Activated CD8-positive, alpha-beta memory T cell treated with anti-CD3 and anti-CD28 coated beads, Interleukin-2, amount 10 ng/mL, durations not matched to agents 7 days and 5 days (primary cell): ENCODE measurements around the gene ARHGAP45. TPM values are rescaled to one million over a fixed set of nuclear protein-coding genes. Genes with fewer than 3 reads are reported as not detected.
A peak's percentile ranks its signal among the peaks of the same experiment; 100 is the strongest.

Experiments used
- ATAC-seq: fragments of 150-1000 bp; cut with Tn5 transposase; one replicate; pipeline ENCODE4 v1.10.0; 2021; ENCODE audit warnings: moderate library complexity
- CTCF ChIA-PET: fragments of 350-600 bp; sonication (Branson Sonifier 250); formaldehyde crosslinking; loops from one replicate; lab custom pipeline; 2021; ENCODE audit warnings: antibody characterized with exemption; lab: Charles Lee
- DNase-seq: peaks from one replicate; pipeline ENCODE4 v3.0.0-alpha.2; 2020
- H3K27ac Mint-ChIP-seq: one replicate; pipeline ENCODE4 v1.8.0; 2021; ENCODE audit warnings: mild to moderate bottlenecking, mixed read lengths
- H3K27me3 Mint-ChIP-seq: one replicate; pipeline ENCODE4 v1.8.0; 2021; ENCODE audit warnings: mixed read lengths
- H3K36me3 Mint-ChIP-seq: one replicate; pipeline ENCODE4 v1.8.0; 2021; ENCODE audit warnings: mild to moderate bottlenecking, mixed read lengths
- H3K4me1 Mint-ChIP-seq: one replicate; pipeline ENCODE4 v1.8.0; 2021; ENCODE audit warnings: mixed read lengths
- H3K4me3 Mint-ChIP-seq: one replicate; pipeline ENCODE4 v1.8.0; 2021; ENCODE audit warnings: mild to moderate bottlenecking, moderate library complexity, mixed read lengths
- H3K9me3 Mint-ChIP-seq: one replicate; pipeline ENCODE4 v1.8.0; 2022; ENCODE audit warnings: low read depth, mixed read lengths
- total RNA-seq, 2 experiments: library from RNA; stranded (reverse); gene quantifications; one replicate each; pipeline ENCODE4 v1.2.3, GENCODE V29; 2021

The ARHGAP45 gene
- total RNA-seq, 2 experiments from 2014 or later: 361 to 481 TPM

DNA sequence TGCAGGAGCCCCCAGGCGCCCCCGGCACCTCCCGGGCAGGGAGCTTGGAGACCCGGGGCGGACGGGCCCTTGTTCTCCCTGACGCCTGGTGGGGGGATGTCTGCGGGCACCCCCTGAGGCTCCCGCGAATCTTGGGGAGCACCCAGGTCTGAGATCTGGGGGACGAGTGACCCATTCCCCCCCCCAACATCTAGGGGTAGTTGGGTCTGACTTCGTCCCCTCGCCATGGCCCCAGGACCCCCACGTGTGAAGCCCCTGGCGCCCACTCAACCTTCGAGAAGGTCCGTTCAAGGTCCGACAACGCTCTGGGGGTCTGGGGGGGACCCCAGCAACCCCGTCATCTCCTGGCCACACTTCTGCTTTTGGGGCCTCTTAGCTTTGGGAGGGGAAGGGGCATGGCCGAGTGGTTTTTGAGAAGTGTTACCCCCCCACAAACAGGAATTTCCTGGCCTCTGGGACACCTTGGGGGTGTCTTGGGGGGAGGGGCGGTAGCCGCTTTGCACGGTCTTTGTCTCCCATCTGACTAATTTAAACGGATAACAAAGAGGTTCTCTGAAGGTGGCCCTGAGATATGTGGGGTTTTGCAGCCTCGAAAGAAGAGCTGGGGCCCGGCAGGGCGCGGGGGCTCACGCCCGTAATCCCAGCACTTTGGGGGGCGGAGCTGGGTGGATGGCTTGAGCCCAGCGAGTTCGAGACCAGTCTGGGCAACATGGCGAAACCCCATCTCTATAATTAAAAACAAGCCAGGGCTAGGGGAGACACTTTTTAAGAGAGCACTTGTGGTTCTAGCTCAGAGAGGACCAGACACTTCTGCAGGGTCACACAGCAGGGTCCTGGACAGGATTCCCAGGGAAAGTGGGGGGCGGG, 40.0 kb upstream of the ARHGAP45 start:
- peak; percentile 64 for DNase-seq
- Mint-ChIP-seq H3K4me3 (peak overlapping the region; percentile 91), H3K36me3 (peaks cover 10% of the 10 kb centered on the region), H3K4me1 (peaks cover 25% of the 10 kb centered on the region), H3K9me3 (no peaks in the 10 kb centered on the region), H3K27me3 (no peaks in the 10 kb centered on the region), H3K27ac (peak overlapping the region; percentile 90)
- peak; percentile 11 for ATAC-seq
- CTCF ChIA-PET: interaction anchor here (0.6 to 8.5 kb wide), 16 partner anchors 8 to 239 kb away, joined by 3 to 76 read pairs (median 4); partner anchors contain the start of genes ABCA7 and ARHGAP45

DNA sequence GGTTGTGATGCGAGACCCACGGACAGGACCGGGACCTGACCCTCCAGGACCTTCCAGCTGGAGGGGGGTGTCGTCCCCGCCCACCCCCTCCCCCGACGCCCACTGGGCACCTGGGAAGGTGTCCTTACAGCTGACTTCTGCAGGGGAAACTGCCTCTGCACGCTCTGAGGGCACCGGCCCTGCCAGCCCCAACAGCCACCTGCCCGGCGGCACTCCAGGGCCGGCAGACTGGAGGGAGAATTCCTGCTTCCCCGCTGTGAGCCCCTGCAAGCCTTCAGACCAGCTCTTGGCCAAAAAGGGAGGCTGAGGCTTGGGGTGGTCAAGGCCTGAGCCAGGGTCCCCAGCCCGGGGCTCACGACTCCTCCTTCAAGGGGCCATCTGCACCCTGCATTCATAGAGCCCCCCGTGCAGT, 39.3 kb upstream of the ARHGAP45 start:
- H3K4me3 Mint-ChIP-seq: peak overlapping the region; percentile 91
- peak overlapping the region; percentile 90 for H3K27ac Mint-ChIP-seq
- peaks cover 16% of the 10 kb centered on the region for H3K36me3 Mint-ChIP-seq
- DNase-seq: no peak
- CTCF ChIA-PET: interaction anchor here (0.6 to 8.5 kb wide), 13 partner anchors 9 to 239 kb away, joined by 3 to 76 read pairs (median 4); partner anchors contain the start of genes ABCA7 and ARHGAP45
- peaks cover 28% of the 10 kb centered on the region for H3K4me1 Mint-ChIP-seq
- H3K27me3 Mint-ChIP-seq: no peaks in the 10 kb centered on the region
- H3K9me3 Mint-ChIP-seq: no peaks in the 10 kb centered on the region
- ATAC-seq: peak; percentile 28

DNA sequence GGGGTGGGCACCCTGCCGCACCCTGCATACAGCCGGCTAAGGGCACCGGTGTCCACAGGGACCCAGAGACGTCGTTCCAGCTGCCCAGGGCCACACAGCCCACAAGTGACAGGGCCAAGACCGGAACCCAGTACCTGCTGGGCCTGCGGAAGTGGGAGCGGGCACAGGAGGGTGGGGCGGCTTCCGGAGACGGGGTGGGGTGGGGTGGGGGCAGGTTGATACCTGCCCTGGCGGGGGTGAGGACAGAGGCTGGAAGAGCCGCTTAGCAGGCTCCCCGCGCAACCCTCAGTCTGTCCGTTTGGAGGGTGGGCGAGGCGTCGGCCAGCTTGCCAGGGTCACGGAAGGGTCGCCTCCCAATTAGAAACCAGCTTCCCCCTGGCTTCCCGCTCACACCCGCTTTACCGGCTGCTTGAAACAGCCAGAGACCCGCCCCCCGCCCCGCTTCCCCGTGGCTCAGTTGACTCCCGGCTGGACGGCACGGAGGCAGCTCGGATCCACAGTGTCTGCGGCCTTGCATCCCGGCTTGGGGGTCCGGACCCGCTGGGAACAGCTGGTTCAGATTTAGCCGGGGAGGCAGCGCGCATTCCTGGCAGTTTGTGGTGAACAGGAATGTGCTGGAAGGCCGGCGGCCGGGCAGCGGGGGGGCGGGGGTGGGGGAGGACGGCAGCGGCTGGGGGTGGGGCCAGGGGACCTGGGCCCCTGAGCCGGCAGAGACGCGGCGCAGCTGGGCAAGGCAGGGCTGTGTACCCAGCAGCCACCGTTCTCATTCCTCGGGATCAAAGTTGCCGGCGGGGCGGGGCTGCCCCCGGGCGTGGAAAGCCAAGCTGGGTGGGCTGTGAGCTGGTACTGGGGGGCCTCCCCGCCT, 38.7 kb upstream of the ARHGAP45 start:
- peaks cover 21% of the 10 kb centered on the region for H3K36me3 Mint-ChIP-seq
- H3K9me3 Mint-ChIP-seq: no peaks in the 10 kb centered on the region
- CTCF ChIA-PET: interaction anchor here (0.7 to 8.5 kb wide), 14 partner anchors 8 to 238 kb away, joined by 3 to 76 read pairs (median 4); partner anchors contain the start of genes ABCA7 and ARHGAP45
- ATAC-seq (peak; percentile 45), DNase-seq (peak; percentile 83)
- peak overlapping the region; percentile 91 for H3K4me3 Mint-ChIP-seq
- no peaks in the 10 kb centered on the region for H3K27me3 Mint-ChIP-seq
- H3K27ac Mint-ChIP-seq: peak overlapping the region; percentile 81
- peaks cover 31% of the 10 kb centered on the region for H3K4me1 Mint-ChIP-seq

DNA sequence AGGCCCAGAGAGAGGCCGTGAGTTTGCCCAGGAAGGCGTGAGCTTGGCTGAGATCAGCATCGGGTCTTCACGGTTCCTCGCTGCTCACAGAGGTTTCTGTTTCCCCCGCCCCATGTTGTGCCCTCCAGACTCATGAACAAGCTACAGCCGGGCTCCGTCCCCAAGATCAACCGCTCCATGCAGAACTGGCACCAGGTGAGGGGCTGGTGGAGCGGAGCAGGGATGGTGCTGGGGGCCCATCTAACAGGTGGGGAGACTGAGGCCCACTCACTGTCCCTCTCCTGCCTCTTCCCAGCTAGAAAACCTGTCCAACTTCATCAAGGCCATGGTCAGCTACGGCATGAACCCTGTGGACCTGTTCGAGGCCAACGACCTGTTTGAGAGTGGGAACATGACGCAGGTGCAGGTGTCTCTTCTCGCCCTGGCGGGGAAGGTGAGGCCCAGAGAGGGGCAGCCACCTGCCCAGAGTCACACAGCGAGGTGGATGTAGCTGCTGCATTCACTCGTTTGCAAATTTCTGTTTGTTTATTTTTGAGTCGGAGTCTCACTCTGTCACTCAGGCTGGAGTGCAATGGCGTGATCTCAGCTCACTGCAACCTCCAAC, 34.6 kb upstream of the ARHGAP45 start:
- CTCF ChIA-PET: interaction anchor here (1.0 to 8.5 kb wide), 4 partner anchors 7 to 45 kb away, joined by 3 to 76 read pairs (median 5); partner anchors contain the start of gene ABCA7
- Mint-ChIP-seq H3K4me1 (peaks cover 46% of the 10 kb centered on the region), H3K4me3 (no peak overlapping the region), H3K27ac (no peak overlapping the region), H3K36me3 (peaks cover 35% of the 10 kb centered on the region), H3K27me3 (no peaks in the 10 kb centered on the region), H3K9me3 (no peaks in the 10 kb centered on the region)
- DNase-seq (no peak), ATAC-seq (no peak)

DNA sequence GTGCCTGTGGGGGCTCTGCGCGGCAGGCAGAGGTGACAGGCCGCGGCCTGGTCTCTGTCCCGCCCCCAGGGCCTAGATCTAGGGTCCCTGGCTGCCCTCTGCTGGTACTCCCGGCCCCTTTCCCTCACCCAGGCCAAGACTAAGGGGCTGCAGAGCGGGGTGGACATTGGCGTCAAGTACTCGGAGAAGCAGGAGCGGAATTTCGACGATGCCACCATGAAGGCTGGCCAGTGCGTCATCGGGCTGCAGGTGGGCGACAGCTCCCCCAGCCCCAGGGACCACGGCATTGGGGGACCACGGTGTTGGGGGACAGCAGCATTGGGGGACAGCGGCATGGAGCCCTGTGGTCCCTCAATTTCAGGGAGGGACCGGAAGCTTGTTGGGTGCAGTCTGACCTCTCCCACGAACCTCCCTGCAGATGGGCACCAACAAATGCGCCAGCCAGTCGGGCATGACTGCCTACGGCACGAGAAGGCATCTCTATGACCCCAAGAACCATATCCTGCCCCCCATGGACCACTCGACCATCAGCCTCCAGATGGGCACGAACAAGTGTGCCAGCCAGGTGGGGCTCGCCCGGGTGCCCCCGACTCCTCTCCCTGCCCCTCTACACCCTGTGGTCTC, 30.9 kb upstream of the ARHGAP45 start:
- DNase-seq (no peak), ATAC-seq (no peak)
- Mint-ChIP-seq H3K27ac (peak overlapping the region; percentile 49), H3K9me3 (no peaks in the 10 kb centered on the region), H3K36me3 (peaks cover 38% of the 10 kb centered on the region), H3K4me3 (no peak overlapping the region), H3K27me3 (no peaks in the 10 kb centered on the region), H3K4me1 (peaks cover 58% of the 10 kb centered on the region)
- CTCF ChIA-PET: interaction anchor here (1.0 to 8.5 kb wide), 5 partner anchors 8 to 208 kb away, joined by 3 to 76 read pairs (median 7); partner anchors contain the start of genes ARHGAP45 and CNN2

DNA sequence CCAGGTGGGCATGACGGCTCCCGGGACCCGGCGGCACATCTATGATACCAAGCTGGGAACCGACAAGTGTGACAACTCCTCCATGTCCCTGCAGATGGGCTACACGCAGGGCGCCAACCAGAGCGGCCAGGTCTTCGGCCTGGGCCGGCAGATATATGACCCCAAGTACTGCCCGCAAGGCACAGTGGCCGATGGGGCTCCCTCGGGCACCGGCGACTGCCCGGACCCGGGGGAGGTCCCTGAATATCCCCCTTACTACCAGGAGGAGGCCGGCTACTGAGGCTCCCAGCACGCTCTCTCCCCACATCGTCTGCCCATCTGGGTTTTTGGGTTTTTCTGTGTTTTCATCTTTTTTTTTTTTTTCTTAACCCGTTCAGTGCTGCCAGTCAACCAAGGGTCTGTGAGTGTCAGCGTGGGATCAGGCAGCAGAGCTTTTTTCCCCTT, 29.3 kb upstream of the ARHGAP45 start:
- Mint-ChIP-seq H3K9me3 (no peaks in the 10 kb centered on the region), H3K27me3 (no peaks in the 10 kb centered on the region), H3K4me1 (peaks cover 59% of the 10 kb centered on the region), H3K36me3 (peaks cover 32% of the 10 kb centered on the region), H3K27ac (peak overlapping the region; percentile 79), H3K4me3 (peak overlapping the region; percentile 50)
- CTCF ChIA-PET: interaction anchor here (0.9 to 8.5 kb wide), 13 partner anchors 10 to 229 kb away, joined by 3 to 76 read pairs (median 3); partner anchors contain the start of genes ARHGAP45, CNN2, RNU6-2 and TMEM259
- DNase-seq (no peak), ATAC-seq (no peak)

DNA sequence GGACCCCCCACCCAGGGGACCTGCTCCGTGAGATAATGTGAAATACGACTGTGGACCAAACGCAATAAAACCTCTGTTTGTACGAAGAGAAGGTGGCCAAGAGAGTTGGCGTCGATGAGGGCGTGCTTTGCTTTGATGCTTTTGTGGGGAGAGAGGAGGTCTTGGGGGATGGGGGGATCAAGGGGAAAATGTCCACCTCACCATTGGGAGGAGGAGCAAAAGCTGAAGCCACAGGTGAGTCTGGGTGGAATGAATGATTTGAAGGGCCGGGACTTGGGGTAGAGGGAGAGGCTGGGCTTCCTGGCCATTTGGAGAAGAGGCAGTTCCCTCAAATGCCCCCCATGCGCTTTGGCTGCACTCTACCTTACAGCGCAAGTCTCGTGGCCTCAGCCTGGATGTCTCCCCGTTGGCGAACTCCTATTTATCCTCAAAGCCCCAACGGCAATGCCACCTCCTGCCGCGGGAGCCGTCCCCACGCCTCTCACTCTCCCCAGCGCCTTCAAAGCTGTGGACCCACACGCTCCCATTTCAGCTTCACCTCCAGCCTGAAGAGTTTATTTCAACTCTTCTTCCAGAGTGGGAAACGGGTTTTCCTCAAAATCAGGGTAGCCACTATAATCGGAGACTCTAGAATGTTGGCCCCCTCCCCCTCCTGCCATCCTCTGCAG, 27.9 kb upstream of the ARHGAP45 start:
- no peak for DNase-seq
- H3K36me3 Mint-ChIP-seq: peaks cover 25% of the 10 kb centered on the region
- peak overlapping the region; percentile 79 for H3K27ac Mint-ChIP-seq
- H3K4me1 Mint-ChIP-seq: peaks cover 53% of the 10 kb centered on the region
- no peaks in the 10 kb centered on the region for H3K9me3 Mint-ChIP-seq
- peak overlapping the region; percentile 93 for H3K4me3 Mint-ChIP-seq
- CTCF ChIA-PET: interaction anchor here (1.0 to 8.5 kb wide), 12 partner anchors 11 to 228 kb away, joined by 3 to 76 read pairs (median 5); partner anchors contain the start of genes ARHGAP45, CNN2, RNU6-2 and TMEM259
- H3K27me3 Mint-ChIP-seq: no peaks in the 10 kb centered on the region
- no peak for ATAC-seq

DNA sequence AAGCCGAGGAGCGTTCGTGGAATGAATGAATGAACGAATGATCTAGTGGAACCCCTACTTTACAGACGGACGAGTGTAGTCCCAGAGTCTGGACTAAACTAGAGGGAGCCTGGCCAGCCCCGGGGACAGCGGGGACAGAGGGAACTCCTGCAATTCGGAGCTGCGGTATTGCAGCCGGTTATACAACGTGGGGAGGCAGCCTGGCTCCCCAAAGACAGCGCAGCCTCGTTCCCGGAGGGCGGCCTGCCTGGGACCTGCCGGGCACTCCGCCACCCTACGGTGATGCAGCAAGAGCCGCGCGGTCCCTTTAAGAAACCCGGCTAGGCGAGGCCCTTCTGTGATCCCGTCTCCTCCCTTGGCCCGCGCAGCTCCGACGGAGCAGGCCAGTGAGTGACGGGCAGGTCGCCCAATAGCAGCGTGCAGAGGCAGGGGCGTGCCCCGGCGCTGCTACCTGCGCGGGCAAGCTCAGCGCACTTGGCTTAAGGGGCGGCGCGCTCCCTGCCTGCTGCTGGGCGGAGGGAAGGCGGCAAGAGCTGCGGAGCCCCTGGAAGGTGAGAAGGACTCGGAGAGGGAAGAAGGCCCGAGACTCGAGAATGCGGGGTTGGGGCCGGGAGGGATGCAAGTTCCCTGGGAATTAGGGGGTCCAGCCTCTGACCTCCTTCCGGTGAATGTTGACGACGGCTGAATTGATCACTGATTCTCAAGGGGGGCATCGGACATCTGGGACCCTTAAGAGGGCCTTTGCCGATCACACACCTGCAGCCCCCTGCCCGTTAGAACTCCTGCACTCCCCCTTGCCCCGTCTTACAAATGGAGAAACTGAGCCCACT, 27.1 kb upstream of the ARHGAP45 start, which contains the start of gene ABCA7:
Gene ABCA7, plus strand, starts transcription at position 462 of the 830 bp plus-strand sequence. CDS start 1,255 bp downstream, outside the sequence.
- Mint-ChIP-seq H3K27me3 (no peaks in the 10 kb centered on the region), H3K4me1 (peaks cover 53% of the 10 kb centered on the region), H3K9me3 (no peaks in the 10 kb centered on the region), H3K4me3 (peak within 1 kb of the TSS; percentile 93), H3K36me3 (peaks cover 25% of the 10 kb centered on the region), H3K27ac (peak within 1 kb of the TSS; percentile 83)
- peak; percentile 100 for DNase-seq
- CTCF ChIA-PET: interaction anchor here (0.8 to 8.5 kb wide), 11 partner anchors 12 to 227 kb away, joined by 3 to 76 read pairs (median 5); partner anchors contain the start of genes ARHGAP45, CNN2, RNU6-2 and TMEM259
- ATAC-seq: peak; percentile 95

DNA sequence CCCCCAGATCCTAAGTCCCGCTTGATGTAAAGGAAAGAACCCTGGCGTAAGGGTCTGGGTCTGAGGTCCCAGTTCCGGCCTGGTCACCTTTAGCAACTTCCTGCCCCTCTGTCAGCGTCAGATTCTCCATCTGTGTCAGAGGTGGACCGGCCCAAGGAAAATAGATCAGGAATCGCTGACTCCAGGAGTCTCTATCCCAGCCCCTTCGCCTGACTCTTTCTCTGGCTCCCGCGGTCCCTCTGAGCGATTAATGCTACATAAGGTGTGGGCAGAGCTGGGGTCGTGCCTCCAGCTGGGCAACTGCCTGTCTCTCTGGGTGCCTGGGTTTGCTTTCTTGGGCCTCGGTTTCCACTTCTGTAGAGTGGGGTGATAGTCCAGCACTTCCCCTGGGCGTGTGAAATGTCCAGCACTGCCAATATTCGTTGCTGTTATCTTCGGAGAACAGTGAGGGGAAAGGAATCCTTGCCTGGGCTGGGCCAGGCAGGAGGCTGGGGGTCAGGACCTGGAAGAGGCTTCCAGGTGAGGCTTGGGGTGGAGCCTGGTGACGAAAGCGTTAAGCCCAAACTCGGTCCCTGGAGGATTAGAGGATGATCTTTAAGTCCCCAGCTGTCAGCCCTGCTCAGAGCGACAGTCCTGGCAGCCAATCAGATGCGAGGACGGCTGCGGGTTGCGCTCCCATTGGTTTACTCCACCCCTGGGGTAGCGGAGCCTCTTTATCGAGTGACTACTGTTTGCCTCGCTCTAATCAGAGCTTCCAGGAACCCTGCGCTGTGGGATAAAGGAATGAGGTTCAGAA, 26.3 kb upstream of the ARHGAP45 start:
- Mint-ChIP-seq H3K4me3 (peak overlapping the region; percentile 93), H3K27me3 (no peaks in the 10 kb centered on the region), H3K9me3 (no peaks in the 10 kb centered on the region), H3K4me1 (peaks cover 49% of the 10 kb centered on the region), H3K27ac (peak overlapping the region; percentile 83), H3K36me3 (peaks cover 25% of the 10 kb centered on the region)
- peak; percentile 96 for DNase-seq
- CTCF ChIA-PET: interaction anchor here (0.8 to 8.5 kb wide), 13 partner anchors 10 to 226 kb away, joined by 3 to 76 read pairs (median 5); partner anchors contain the start of genes ARHGAP45, CNN2, RNU6-2 and TMEM259
- peak; percentile 67 for ATAC-seq

DNA sequence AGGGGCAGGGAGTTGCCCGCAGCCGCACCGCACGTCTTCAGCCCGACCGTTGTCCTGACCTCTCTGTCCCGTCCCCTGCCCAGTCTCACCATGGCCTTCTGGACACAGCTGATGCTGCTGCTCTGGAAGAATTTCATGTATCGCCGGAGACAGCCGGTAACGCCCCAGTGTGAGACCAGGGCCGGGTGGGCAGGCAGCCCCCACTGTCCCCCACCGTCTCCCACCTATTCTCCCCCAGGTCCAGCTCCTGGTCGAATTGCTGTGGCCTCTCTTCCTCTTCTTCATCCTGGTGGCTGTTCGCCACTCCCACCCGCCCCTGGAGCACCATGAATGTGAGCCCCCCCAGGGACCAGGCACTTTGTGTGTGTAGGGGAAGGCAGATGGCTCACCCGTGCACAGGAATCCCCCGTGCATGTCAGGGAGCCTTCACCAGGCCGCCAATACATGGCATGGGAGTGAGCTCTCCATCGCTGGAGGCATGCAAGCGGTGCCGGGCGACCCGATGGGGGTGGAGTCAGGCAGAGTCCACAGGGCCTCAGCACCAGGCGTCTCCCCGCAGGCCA, 25.6 kb upstream of the ARHGAP45 start:
- CTCF ChIA-PET: interaction anchor here (0.8 to 8.5 kb wide), 7 partner anchors 10 to 42 kb away, joined by 3 to 76 read pairs (median 4); partner anchors contain the start of genes ARHGAP45 and CNN2
- Mint-ChIP-seq H3K27ac (peak overlapping the region; percentile 83), H3K27me3 (no peaks in the 10 kb centered on the region), H3K4me3 (peak overlapping the region; percentile 93), H3K36me3 (peaks cover 19% of the 10 kb centered on the region), H3K4me1 (peaks cover 43% of the 10 kb centered on the region), H3K9me3 (no peaks in the 10 kb centered on the region)
- DNase-seq: no peak
- ATAC-seq: no peak
